HG03060 (cell line): Measurements from ENCODE around the gene FTH1.

Experiments used
- ATAC-seq: cut with Tn5 transposase; IDR thresholded peaks from one replicate; pipeline ENCODE4 v1.9.1; 2021; ENCODE audit warnings: low read depth, moderate number of reproducible peaks; ENCODE audit not compliant: unreplicated experiment

The FTH1 gene

GRCh38 chr11:61918251-61918937, 49.0 kb downstream of the FTH1 start:
- no peak for ATAC-seq

DNA sequence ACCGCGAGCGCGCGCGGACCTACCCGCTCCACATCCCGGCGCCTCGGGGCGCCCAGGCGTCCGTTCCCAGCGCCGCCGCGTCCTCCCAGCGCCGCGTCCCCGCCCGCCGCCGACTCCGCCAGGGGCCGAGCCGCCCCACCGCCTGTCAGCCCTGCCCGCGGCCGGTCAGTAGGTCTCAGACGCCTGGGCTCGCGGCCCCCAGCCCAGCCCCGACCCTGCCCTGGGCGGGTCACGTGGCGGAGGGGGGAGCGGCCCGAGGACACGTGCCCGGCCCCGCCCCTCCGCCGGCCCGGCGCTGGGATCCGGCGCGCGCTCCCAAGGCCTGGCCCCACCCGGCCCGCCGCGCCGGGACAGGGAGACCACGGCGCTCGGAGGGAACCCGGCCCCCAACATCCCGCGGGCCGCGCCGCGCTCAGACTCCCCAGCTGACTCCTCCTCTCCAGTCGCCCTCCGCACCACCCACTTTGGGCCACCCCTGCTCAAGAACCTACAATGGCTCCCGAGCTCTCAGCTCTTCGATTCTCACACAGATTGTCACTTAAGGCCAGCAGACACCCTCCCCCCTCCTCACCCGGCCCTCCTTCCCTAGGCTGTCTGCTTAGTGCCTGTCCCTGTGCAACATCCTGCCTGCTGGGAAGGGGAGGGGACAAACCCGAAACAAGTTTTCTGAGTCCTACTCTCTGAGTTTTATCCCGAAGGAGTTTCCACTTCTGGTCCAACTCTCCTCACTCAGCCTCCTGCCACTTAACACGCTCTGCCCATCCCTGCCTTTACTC, 49.9 kb downstream of the FTH1 start, which contains the start of gene RAB3IL1:
Gene RAB3IL1 (minus strand): TSS at position 233 of the 776 bp plus-strand sequence. CDS start 199 bp downstream, at position 34.
- ATAC-seq, result no peak

DNA sequence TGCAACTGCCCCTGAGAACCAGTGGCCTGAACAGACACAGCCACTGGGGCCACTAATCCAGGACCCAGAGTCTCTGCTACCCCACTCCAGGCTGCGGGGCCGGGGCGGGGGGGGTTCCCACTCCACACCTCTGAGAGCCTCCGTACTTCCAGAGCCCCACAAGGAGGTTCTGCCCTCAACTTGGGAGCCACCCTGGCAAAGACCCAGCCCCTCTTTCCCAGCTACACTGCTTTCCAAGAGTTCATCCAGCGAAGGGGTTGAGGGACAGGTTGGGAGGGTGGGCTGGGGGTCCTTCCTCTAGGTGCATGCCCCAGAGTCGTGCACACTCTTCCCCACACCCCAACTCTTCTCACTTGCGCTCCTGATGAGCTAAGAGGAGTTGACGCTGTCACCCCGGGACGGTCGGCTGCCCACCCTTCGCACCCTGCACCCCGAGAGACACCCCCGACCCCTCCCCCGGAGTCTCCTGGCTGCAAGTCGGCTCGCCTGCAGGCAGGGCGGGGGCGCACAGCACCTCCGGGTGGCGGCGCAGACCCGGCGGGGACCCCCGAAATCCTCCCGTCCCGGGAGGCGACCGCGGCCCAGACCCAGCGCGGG, 50.6 kb downstream of the FTH1 start:
- ATAC-seq, result no peak

DNA sequence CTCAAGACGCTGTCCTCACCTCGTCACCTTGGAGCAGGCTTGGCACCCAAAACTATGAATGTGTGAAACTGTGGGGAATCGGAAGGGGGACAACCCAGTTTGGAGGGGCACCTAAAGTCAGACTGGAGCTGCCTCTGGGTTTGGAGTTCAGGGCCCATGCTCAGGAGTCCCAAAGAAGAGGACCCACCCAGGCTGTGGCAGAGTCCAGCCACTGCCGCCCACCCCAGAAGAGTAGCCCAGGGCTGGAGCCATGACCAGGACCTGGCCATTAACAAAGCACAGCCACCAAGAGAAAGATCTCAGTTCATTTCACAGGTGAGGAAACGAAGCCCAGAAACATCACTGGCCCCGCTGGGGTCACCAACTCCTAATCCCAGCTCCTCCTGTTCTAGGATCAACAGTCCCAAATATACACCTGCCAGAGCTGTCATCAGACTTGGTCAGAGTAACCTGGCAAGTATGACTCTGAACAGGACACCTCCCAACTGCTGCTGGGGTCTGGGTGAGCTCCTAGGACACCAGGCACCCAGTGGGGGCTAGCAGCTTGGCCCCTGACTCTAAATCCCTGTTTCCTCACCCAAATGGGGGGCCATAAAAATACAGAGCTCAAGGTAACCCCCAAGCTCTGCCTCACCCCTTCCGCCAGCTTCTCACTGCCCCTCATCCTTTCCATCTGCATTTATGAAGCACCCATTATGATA, 52.8 kb downstream of the FTH1 start:
- no peak for ATAC-seq
